NT2/D1 (cell line): Measurements from ENCODE around the gene RNASE4.

Source experiments
- DNase-seq: peaks from one replicate; pipeline ENCODE4 v3.0.0-alpha.2; 2011; ENCODE audit warnings: low read depth, low spot score
- H3K27me3 ChIP-seq: 2 replicates; pipeline ENCODE4 v1.6.0; 2011; ENCODE audit warnings: mild to moderate bottlenecking; ENCODE audit not compliant: insufficient read length, insufficient read depth
- H3K36me3 ChIP-seq: 2 replicates; pipeline ENCODE4 v1.6.1; 2011; ENCODE audit warnings: mild to moderate bottlenecking, low read length, mixed read lengths; ENCODE audit not compliant: insufficient read depth, insufficient read length
- H3K4me1 ChIP-seq: 2 replicates; pipeline ENCODE4 v1.5.1; 2011; ENCODE audit not compliant: insufficient read depth, insufficient read length
- H3K4me3 ChIP-seq: 2 replicates; pipeline ENCODE4 v1.5.1; 2011; ENCODE audit warnings: low read depth; ENCODE audit not compliant: insufficient read length
- H3K9ac ChIP-seq: 2 replicates; pipeline ENCODE4 v1.6.0; 2011; ENCODE audit warnings: low read depth; ENCODE audit not compliant: insufficient read length
- H3K9me3 ChIP-seq: 2 replicates; pipeline ENCODE4 v1.5.1; 2011; ENCODE audit warnings: mild to moderate bottlenecking, low read length; ENCODE audit not compliant: insufficient read depth
- SUZ12 ChIP-seq: IDR thresholded peaks from 2 replicates; pipeline ENCODE4 v1.6.1; 2011; ENCODE audit not compliant: insufficient read length, insufficient read depth; ENCODE audit errors: extremely low read depth
- YY1 ChIP-seq: IDR thresholded peaks from 2 replicates; pipeline ENCODE4 v1.6.1; 2011; ENCODE audit not compliant: insufficient read length, insufficient read depth
- ZNF274 ChIP-seq: IDR thresholded peaks from 2 replicates; pipeline ENCODE4 v1.6.1; 2011; ENCODE audit warnings: mild to moderate bottlenecking, low read depth, low read length

RNASE4 gene

GRCh38 chr14:20655851-20656250, 28.5 kb upstream of the RNASE4 start:
- TF ChIP-seq SUZ12 (no peak), YY1 (no peak), ZNF274 (no peak)
- Histone ChIP-seq H3K9ac (no peak overlapping the region), H3K36me3 (no peaks in the 10 kb centered on the region), H3K9me3 (no peaks in the 10 kb centered on the region), H3K4me1 (peaks cover 2% of the 10 kb centered on the region), H3K27me3 (peaks cover 38% of the 10 kb centered on the region), H3K4me3 (no peak overlapping the region)
- no peak for DNase-seq

- no peak for DNase-seq
- Histone ChIP-seq H3K36me3 (no peaks in the 10 kb centered on the region), H3K9me3 (no peaks in the 10 kb centered on the region), H3K4me1 (peaks cover 2% of the 10 kb centered on the region), H3K27me3 (peaks cover 38% of the 10 kb centered on the region), H3K9ac (no peak overlapping the region), H3K4me3 (no peak overlapping the region)
- no peak for TF ChIP-seq YY1
- TF ChIP-seq SUZ12: no peak
- TF ChIP-seq ZNF274: no peak
Measured at GRCh38 chr14:20656274-20656673, 28.1 kb upstream of the RNASE4 start.

- Histone ChIP-seq H3K36me3 (no peaks in the 10 kb centered on the region), H3K4me3 (no peak overlapping the region), H3K27me3 (peaks cover 38% of the 10 kb centered on the region), H3K9ac (no peak overlapping the region), H3K4me1 (peaks cover 2% of the 10 kb centered on the region), H3K9me3 (no peaks in the 10 kb centered on the region)
- TF ChIP-seq ZNF274 (no peak), YY1 (no peak), SUZ12 (no peak)
- DNase-seq: no peak
Measured at GRCh38 chr14:20657216-20658211, 26.8 kb upstream of the RNASE4 start.

GRCh38 chr14:20658246-20658645, 26.1 kb upstream of the RNASE4 start:
- peaks cover 38% of the 10 kb centered on the region for H3K27me3 ChIP-seq
- H3K4me1 ChIP-seq: peaks cover 2% of the 10 kb centered on the region
- no peaks in the 10 kb centered on the region for H3K9me3 ChIP-seq
- no peak overlapping the region for H3K4me3 ChIP-seq
- no peak overlapping the region for H3K9ac ChIP-seq
- TF ChIP-seq YY1 (no peak), SUZ12 (no peak), ZNF274 (no peak)
- DNase-seq: no peak
- no peaks in the 10 kb centered on the region for H3K36me3 ChIP-seq

GRCh38 chr14:20659336-20659735, 25.0 kb upstream of the RNASE4 start:
- TF ChIP-seq YY1 (no peak), ZNF274 (no peak), SUZ12 (no peak)
- no peak for DNase-seq
- H3K36me3 ChIP-seq: no peaks in the 10 kb centered on the region
- H3K4me3 ChIP-seq: no peak overlapping the region
- H3K27me3 ChIP-seq: peaks cover 32% of the 10 kb centered on the region
- no peaks in the 10 kb centered on the region for H3K9me3 ChIP-seq
- peaks cover 2% of the 10 kb centered on the region for H3K4me1 ChIP-seq
- no peak overlapping the region for H3K9ac ChIP-seq

GRCh38 chr14:20659813-20660395, 24.5 kb upstream of the RNASE4 start:
- H3K9me3 ChIP-seq: no peaks in the 10 kb centered on the region
- no peak overlapping the region for H3K4me3 ChIP-seq
- no peak for TF ChIP-seq SUZ12
- TF ChIP-seq YY1: no peak
- no peak for TF ChIP-seq ZNF274
- DNase-seq: no peak
- H3K36me3 ChIP-seq: no peaks in the 10 kb centered on the region
- peaks cover 32% of the 10 kb centered on the region for H3K27me3 ChIP-seq
- H3K4me1 ChIP-seq: peaks cover 2% of the 10 kb centered on the region
- no peak overlapping the region for H3K9ac ChIP-seq

- no peak for DNase-seq
- Histone ChIP-seq H3K4me3 (no peak overlapping the region), H3K27me3 (peaks cover 22% of the 10 kb centered on the region), H3K9me3 (no peaks in the 10 kb centered on the region), H3K36me3 (no peaks in the 10 kb centered on the region), H3K4me1 (peaks cover 2% of the 10 kb centered on the region), H3K9ac (no peak overlapping the region)
- TF ChIP-seq SUZ12: no peak
Measured at GRCh38 chr14:20661197-20661596, 23.2 kb upstream of the RNASE4 start.
